Calu3 (cell line): ENCODE measurements around the gene KIAA1217. TPM values are rescaled to one million over a fixed set of nuclear protein-coding genes. Genes with fewer than 3 reads are reported as not detected.

Experiments used
- BruUV-seq: library from RNA; stranded (reverse); fragments of 400-500 nt; replicated peaks from 2 replicates; lab custom pipeline; 2021; lab: Mats Ljungman, UMichigan
- CTCF ChIA-PET: fragments of 300-600 bp; sonication (Branson Sonifier 250); formaldehyde crosslinking; loops from one replicate; lab custom pipeline; 2022; ENCODE audit warnings: antibody characterized with exemption; lab: Charles Lee
- DNase-seq: peaks from one replicate; pipeline ENCODE4 v3.0.0; 2022
- H3K27ac Mint-ChIP-seq: one replicate; pipeline ENCODE4 v1.8.0; 2022; ENCODE audit warnings: mixed read lengths; ENCODE audit not compliant: unreplicated experiment
- H3K27me3 Mint-ChIP-seq: one replicate; pipeline ENCODE4 v1.8.0; 2022; ENCODE audit warnings: mixed read lengths; ENCODE audit not compliant: unreplicated experiment
- H3K36me3 Mint-ChIP-seq: one replicate; pipeline ENCODE4 v1.8.0; 2022; ENCODE audit warnings: mild to moderate bottlenecking, moderate library complexity, mixed read lengths; ENCODE audit not compliant: insufficient read depth, unreplicated experiment
- H3K4me1 Mint-ChIP-seq: one replicate; pipeline ENCODE4 v1.8.0; 2022; ENCODE audit warnings: mild to moderate bottlenecking, low read depth, mixed read lengths; ENCODE audit not compliant: unreplicated experiment
- H3K4me3 Mint-ChIP-seq: one replicate; pipeline ENCODE4 v1.8.0; 2022; ENCODE audit warnings: mild to moderate bottlenecking, low read depth, moderate library complexity, mixed read lengths; ENCODE audit not compliant: unreplicated experiment
- H3K9me3 Mint-ChIP-seq: one replicate; pipeline ENCODE4 v1.8.0; 2022; ENCODE audit warnings: low read depth, mixed read lengths; ENCODE audit not compliant: unreplicated experiment
- intact Hi-C: fragments of 100-400 bp; cut with micrococcal nuclease; formaldehyde crosslinking; loops from one replicate; pipeline ENCODE4 v1.10.0; 2022; ENCODE audit not compliant: unreplicated experiment
- total RNA-seq: library from RNA; stranded (reverse); gene quantifications from 2 replicates; pipeline ENCODE4 v1.2.3, GENCODE V29; 2022
- TF ChIP-seq, protein P1 (sequence below): fragments of 200-600 bp; IDR thresholded peaks from one replicate; pipeline ENCODE4 v1.8.0; 2022; ENCODE audit warnings: antibody characterized with exemption; ENCODE audit not compliant: unreplicated experiment

Gene KIAA1217
- total RNA-seq, 1 experiment from 2014 or later = 46.2 TPM

DNA sequence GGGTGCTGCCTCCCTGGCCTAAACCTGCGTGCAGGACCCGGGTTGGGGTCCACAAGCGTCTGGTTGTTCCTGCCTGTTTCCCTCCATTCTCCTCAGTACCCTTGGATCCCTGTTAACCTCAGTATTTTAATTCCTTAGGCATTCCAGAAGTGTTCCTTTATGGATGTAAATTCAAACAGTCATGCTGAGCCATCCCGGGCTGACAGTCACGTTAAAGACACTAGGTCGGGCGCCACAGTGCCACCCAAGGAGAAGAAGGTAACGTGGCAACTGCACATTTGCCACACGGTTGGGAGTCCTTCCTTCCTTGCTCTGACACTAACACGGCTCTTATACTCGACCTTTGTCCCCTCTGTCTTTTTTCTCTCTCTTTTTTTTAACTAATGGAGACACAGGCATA, 327.7 kb downstream of the KIAA1217 start:
- TF ChIP-seq, protein P1, sequence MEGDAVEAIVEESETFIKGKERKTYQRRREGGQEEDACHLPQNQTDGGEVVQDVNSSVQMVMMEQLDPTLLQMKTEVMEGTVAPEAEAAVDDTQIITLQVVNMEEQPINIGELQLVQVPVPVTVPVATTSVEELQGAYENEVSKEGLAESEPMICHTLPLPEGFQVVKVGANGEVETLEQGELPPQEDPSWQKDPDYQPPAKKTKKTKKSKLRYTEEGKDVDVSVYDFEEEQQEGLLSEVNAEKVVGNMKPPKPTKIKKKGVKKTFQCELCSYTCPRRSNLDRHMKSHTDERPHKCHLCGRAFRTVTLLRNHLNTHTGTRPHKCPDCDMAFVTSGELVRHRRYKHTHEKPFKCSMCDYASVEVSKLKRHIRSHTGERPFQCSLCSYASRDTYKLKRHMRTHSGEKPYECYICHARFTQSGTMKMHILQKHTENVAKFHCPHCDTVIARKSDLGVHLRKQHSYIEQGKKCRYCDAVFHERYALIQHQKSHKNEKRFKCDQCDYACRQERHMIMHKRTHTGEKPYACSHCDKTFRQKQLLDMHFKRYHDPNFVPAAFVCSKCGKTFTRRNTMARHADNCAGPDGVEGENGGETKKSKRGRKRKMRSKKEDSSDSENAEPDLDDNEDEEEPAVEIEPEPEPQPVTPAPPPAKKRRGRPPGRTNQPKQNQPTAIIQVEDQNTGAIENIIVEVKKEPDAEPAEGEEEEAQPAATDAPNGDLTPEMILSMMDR = no peak
- DNase-seq = no peak
- peaks cover 9% of the 10 kb centered on the region for H3K4me1 Mint-ChIP-seq
- H3K36me3 Mint-ChIP-seq = peaks cover 40% of the 10 kb centered on the region
- no TSS peak for BruUV-seq
- no peaks in the 10 kb centered on the region for H3K9me3 Mint-ChIP-seq
- intact Hi-C loops = no loop called here
- H3K27ac Mint-ChIP-seq = no peak overlapping the region
- H3K4me3 Mint-ChIP-seq = no peak overlapping the region
- CTCF ChIA-PET = no interaction called here
- no peaks in the 10 kb centered on the region for H3K27me3 Mint-ChIP-seq

DNA sequence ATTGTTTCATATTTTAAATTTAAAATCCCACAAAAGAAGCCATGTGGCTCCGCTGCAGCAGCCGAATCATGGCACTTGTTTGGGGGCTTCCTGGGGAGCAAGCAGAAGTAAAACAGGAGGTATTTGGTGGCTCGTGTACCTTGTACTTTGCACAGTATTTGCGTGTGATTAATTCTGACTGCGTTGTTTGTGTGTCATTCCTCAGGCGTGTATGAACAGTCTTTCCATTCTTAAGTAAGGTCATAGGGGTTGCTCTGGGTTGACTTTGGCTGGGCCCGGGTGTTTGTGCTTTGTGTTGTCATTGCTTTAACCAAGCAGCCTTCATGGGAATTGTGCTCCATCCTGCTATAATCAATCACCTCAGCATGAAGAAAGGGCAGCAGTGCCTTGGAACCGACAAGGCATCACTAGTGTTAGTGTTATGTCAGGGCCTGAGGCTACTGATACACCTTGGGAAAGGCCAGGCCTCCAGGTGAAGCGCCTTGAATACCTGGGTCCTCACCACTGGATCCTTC, 332.4 kb downstream of the KIAA1217 start:
- CTCF ChIA-PET = no interaction called here
- H3K4me1 Mint-ChIP-seq = peaks cover 13% of the 10 kb centered on the region
- H3K4me3 Mint-ChIP-seq = no peak overlapping the region
- no peaks in the 10 kb centered on the region for H3K27me3 Mint-ChIP-seq
- H3K36me3 Mint-ChIP-seq = peaks cover 34% of the 10 kb centered on the region
- DNase-seq = peak; percentile 45
- no peaks in the 10 kb centered on the region for H3K9me3 Mint-ChIP-seq
- peak overlapping the region; percentile 72 for H3K27ac Mint-ChIP-seq
- BruUV-seq = no TSS peak
- intact Hi-C loops = no loop called here
- TF ChIP-seq, protein P1 = no peak

DNA sequence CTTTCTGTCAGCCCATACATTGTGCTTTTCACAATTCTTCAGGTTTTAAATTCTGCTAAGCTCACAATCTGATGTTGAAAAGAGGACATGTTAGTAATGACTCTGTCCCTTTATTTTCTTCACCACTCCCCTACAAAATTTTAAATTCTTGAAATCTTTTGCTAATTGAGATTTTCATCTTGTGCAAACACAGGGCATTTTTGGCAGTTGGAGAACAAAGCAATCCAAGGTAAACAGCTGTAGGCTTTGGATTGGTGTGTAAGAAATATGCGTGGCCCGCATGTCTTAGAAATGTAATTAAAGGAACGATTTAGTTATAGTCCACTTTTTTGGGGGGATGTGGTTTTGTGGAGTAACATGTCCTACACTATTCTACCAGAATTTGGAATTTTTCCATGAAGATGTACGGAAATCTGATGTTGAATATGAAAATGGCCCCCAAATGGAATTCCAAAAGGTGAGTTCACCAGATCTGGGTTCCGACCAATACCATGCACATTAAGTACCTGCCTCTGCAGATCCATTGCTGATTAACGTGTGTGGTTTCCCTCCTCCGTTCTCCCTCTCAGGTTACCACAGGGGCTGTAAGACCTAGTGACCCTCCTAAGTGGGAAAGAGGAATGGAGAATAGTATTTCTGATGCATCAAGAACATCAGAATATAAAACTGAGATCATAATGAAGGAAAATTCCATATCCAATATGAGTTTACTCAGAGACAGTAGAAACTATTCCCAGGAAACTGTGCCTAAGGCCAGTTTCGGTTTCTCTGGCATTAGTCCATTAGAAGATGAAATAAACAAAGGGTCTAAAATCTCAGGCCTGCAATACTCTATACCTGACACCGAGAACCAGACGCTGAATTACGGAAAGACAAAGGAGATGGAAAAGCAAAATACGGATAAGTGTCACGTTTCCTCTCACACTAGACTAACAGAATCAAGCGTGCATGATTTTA, 333.7 kb downstream of the KIAA1217 start:
- TF ChIP-seq, protein P1 = no peak
- no TSS peak for BruUV-seq

GRCh38 chr10:24544776-24545175, 335.8 kb downstream of the KIAA1217 start:
- Mint-ChIP-seq H3K4me1 (peaks cover 13% of the 10 kb centered on the region), H3K4me3 (no peak overlapping the region), H3K27me3 (no peaks in the 10 kb centered on the region), H3K27ac (no peak overlapping the region), H3K9me3 (no peaks in the 10 kb centered on the region), H3K36me3 (peaks cover 29% of the 10 kb centered on the region)
- no peak for DNase-seq
- CTCF ChIA-PET = interaction anchor here (0.6 kb wide), 2 partner anchors 473 to 933 kb away, joined by 3 read pairs; no protein-coding TSS in a partner anchor
- BruUV-seq = no TSS peak
- intact Hi-C loops = no loop called here
- TF ChIP-seq, protein P1 = no peak

More for the DNA sequence above, 333.7 kb downstream of the KIAA1217 start:
- no peak overlapping the region for H3K27ac Mint-ChIP-seq
- intact Hi-C loops = no loop called here
- DNase-seq = no peak
- CTCF ChIA-PET = no interaction called here
- peaks cover 24% of the 10 kb centered on the region for H3K36me3 Mint-ChIP-seq
- no peak overlapping the region for H3K4me3 Mint-ChIP-seq
- peaks cover 13% of the 10 kb centered on the region for H3K4me1 Mint-ChIP-seq
- H3K9me3 Mint-ChIP-seq = no peaks in the 10 kb centered on the region
- no peaks in the 10 kb centered on the region for H3K27me3 Mint-ChIP-seq
